Measurements from ENCODE around the gene ST8SIA5. TPM values are rescaled to one million over a fixed set of nuclear protein-coding genes. Genes with fewer than 3 reads are reported as not detected.

Gene ST8SIA5, protein sequence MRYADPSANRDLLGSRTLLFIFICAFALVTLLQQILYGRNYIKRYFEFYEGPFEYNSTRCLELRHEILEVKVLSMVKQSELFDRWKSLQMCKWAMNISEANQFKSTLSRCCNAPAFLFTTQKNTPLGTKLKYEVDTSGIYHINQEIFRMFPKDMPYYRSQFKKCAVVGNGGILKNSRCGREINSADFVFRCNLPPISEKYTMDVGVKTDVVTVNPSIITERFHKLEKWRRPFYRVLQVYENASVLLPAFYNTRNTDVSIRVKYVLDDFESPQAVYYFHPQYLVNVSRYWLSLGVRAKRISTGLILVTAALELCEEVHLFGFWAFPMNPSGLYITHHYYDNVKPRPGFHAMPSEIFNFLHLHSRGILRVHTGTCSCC
- under 0.01 TPM in 1 of 2 replicates, not detected in the other for total RNA-seq

DNA sequence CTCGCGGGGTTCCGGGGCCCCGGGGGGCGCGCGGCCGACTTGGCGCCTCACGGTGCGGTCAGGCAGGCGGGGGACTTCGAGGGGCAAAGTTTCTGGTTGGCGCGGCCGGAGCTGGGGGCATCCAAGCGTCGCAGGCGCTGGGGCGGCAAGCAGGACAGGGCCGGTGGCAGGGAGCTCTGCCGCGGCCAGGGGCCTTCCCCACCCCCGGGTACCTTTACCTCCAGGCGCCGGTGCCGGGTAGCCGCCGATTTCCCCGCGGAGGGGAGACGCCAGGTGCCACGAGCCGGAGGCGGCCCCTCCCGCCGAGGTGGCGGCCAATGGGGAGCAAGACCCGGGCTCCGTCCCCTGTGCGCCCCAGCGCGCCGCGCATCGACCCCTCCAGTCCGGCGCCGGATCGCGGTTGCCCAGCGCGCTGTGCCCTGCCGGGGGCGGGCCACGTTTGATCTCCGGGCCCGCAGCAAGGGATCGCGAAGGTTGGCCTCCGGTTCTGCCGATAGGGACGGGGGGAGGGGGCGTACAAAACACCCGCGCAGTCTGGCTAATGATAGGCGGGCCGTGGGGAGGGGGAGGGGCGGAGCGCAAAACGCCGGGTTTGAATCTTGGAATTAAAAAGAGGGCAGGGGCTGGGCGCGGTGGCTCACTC is at the start of gene ST8SIA5:
Gene ST8SIA5 (minus strand): TSS at position 495 of the 643 bp plus-strand sequence. CDS start 545 bp downstream, outside the sequence.

DNA sequence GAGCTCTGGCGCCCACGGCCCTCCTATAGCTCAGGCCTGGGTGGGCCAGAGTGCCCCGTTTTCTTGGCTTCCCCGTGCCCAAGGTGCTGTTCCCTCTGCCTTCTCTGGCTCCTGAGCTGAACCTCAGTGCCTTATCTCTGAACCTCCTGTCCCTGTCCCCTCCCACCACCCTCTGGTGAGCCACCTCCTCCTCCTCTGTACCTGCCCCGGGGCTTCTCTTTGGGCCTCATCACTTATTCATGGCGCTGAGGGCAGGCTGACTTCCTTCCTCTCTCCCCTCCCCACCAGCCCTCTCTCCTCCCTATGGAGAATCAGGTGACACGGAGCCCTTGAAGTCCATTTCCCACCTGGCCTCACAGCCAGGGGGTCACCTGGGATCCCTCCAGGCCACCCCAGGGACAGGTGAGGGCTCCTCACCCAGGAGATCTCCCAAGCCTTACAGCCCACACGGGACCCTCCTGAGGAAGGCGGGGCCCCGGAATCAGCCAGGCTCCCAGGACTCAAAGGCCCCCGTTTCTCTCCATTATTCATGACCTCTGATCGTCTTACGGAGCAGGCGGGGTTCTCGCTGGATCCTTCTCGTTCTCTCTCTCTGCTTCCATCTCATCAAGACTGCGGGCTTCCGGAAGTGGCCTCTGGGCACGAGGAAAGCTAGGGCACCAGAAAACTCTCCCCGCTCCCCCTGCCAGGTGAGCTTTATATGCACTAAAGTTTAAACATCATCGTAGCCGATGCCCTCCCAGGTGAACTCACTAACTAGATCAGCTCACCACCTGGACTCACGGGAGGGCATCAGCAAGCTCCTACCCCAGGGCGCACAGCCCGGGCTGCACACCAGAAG is 99.5 kb downstream of the ST8SIA5 start, which contains the start of gene LOXHD1:
Gene LOXHD1 (minus strand): TSS at position 106 of the 841 bp plus-strand sequence. CDS start 187 bp downstream, outside the sequence.

Other genes starting within 250 kb of the ST8SIA5 start
- 0.11 and 0.26 TPM in 2 replicates for gene LOXHD1, start 99.8 kb downstream of the ST8SIA5 start, total RNA-seq
- gene PIAS2, start 160.5 kb upstream of the ST8SIA5 start, total RNA-seq = 11.8 and 14.0 TPM in 2 replicates
- gene KATNAL2, start 160.5 kb upstream of the ST8SIA5 start, total RNA-seq = 0.86 and 1.1 TPM in 2 replicates